GM06990 (cell line): ENCODE measurements around the gene KRT27.

Experiments used
- DNase-seq: peaks from one replicate; pipeline ENCODE4 v3.0.0-alpha.2; 2011; ENCODE audit not compliant: insufficient read length; ENCODE audit errors: extremely low read depth
- H3K27me3 ChIP-seq: replicated peaks from 2 replicates; pipeline ENCODE4 v1.6.0; 2011; ENCODE audit warnings: low read length; ENCODE audit not compliant: control insufficient read depth, insufficient read depth
- H3K36me3 ChIP-seq: 2 replicates; pipeline ENCODE4 v1.5.1; 2011; ENCODE audit warnings: low read length; ENCODE audit not compliant: control insufficient read depth, insufficient read depth
- H3K4me3 ChIP-seq: replicated peaks from 2 replicates; pipeline ENCODE4 v1.5.1; 2011; ENCODE audit warnings: low read depth, mild to moderate bottlenecking, control low read depth, low read length
- TF ChIP-seq, protein P1 (sequence below): IDR thresholded peaks from 2 replicates; pipeline ENCODE4 v1.5.1; 2011; ENCODE audit warnings: low read length, control low read depth, mild to moderate bottlenecking, inconsistent platforms; ENCODE audit not compliant: insufficient read depth, poor library complexity, severe bottlenecking

Gene KRT27

DNA sequence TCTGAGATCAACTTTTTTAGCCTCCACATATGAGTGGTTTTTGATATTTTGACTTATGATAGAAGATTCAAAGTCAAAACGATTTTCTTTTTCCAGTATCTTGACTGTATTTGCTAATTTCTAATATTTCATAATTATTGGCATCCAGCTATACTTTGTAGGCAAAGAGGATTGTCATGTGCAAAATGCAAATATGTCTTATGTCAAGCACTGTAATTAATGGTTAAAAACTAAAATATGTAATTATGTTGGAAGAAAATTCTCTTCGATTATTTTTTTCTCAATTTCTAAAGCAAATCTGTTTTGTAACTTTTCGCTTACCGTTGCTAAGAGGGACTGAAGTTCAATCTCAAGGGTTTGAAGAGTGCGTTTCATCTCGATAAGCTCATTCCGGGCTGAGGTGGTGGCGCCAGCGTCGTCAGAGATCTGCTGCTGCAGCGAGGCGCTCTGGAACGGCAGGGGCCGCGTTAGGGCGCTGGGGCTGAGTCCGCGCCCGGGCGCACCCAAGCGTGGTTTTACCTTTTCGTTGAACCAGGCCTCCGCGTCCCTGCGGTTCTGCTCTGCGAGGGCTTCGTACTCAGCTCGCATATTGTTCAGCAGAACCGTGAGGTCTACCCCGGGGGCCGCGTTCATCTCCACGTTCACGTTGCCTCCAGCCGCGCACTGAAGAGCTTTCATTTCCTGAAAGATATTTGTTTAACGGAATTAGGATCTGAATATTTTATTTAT lies 3.0 kb downstream of the KRT27 start:
- DNase-seq: no peak
- H3K36me3 ChIP-seq: no peaks in the 10 kb centered on the region
- H3K4me3 ChIP-seq: no peak overlapping the region
- no peaks in the 10 kb centered on the region for H3K27me3 ChIP-seq
- TF ChIP-seq, protein P1, sequence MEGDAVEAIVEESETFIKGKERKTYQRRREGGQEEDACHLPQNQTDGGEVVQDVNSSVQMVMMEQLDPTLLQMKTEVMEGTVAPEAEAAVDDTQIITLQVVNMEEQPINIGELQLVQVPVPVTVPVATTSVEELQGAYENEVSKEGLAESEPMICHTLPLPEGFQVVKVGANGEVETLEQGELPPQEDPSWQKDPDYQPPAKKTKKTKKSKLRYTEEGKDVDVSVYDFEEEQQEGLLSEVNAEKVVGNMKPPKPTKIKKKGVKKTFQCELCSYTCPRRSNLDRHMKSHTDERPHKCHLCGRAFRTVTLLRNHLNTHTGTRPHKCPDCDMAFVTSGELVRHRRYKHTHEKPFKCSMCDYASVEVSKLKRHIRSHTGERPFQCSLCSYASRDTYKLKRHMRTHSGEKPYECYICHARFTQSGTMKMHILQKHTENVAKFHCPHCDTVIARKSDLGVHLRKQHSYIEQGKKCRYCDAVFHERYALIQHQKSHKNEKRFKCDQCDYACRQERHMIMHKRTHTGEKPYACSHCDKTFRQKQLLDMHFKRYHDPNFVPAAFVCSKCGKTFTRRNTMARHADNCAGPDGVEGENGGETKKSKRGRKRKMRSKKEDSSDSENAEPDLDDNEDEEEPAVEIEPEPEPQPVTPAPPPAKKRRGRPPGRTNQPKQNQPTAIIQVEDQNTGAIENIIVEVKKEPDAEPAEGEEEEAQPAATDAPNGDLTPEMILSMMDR: no peak

- no peak for DNase-seq
- Histone ChIP-seq H3K27me3 (no peaks in the 10 kb centered on the region), H3K36me3 (no peaks in the 10 kb centered on the region), H3K4me3 (no peak overlapping the region)
- TF ChIP-seq, protein P1: no peak
These were observed 3.9 kb downstream of the KRT27 start for GRCh38 chr17:40778461-40778860.

DNA sequence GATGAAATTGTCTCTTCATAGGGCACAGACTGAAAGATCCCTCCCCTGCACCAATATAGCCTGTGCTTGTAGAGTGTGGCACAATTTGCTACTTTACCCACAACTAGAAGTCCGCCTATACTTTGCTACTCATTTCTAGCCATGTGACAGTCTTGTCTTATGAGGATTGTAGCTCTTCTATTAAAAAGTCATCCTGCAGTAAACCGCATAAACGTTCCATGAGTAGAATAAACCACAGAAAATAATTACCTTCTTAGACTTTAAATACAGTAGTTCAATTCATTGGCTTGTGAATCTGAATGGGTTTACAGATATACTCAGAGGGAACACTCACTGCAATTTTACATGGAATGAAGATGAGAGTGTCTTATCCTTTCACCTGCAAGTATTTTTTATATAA lies 4.4 kb downstream of the KRT27 start:
- Histone ChIP-seq H3K36me3 (no peaks in the 10 kb centered on the region), H3K27me3 (no peaks in the 10 kb centered on the region), H3K4me3 (no peak overlapping the region)
- DNase-seq: no peak
- TF ChIP-seq, protein P1: no peak

GRCh38 chr17:40777459-40777858 lies 4.9 kb downstream of the KRT27 start:
- Histone ChIP-seq H3K4me3 (no peak overlapping the region), H3K27me3 (no peaks in the 10 kb centered on the region), H3K36me3 (no peaks in the 10 kb centered on the region)
- TF ChIP-seq, protein P1: no peak
- DNase-seq: no peak

DNA sequence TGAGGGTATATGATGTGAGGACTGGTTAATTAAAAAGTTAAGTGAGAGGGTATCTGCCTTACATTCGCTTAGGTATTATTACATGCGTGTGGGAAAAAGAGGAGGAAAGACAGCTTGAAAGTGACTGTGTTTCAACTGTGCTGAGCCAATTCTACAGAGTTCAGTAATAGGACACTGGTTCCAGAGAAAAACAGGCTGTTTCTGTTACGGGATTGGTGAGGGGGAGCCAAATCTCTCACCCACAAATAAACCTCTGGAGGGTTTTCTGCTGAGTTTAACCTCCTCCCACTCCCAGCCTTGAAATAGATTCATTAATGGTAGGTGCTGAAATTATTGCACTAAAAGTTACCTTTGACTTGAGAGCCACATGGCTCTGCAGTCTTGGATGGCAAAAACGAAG lies 6.4 kb downstream of the KRT27 start:
- H3K4me3 ChIP-seq: no peak overlapping the region
- TF ChIP-seq, protein P1: no peak
- H3K27me3 ChIP-seq: no peaks in the 10 kb centered on the region
- no peak for DNase-seq
- no peaks in the 10 kb centered on the region for H3K36me3 ChIP-seq

DNA sequence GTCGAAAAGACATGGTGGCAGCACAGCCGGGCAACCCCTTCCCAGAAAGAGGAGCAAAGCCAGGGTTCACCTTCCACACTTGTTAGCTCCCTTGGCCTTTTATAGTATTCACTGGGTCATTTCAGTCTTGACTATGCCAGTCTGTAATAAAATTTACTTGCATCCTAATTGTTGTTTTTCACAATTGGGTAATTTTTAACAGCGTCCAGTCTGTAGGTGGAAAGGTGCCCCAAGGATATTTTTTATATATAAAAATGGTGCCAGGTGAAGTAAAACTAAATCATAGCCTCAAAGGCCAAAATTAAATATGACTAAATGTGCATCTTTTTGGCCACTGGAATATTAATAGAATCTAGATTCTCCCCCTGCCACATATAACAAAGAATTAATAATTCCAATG lies 10.2 kb downstream of the KRT27 start, which contains the start of gene KRT26:
TSS of gene KRT26 (minus strand) at position 101 of the 400 bp plus-strand sequence. CDS start at position 13, 88 bp downstream.
- Histone ChIP-seq H3K36me3 (no peaks in the 10 kb centered on the region), H3K4me3 (no peak within 1 kb of the TSS), H3K27me3 (no peaks in the 10 kb centered on the region; the same call in 1 of the 2 replicates)
- TF ChIP-seq, protein P1: no peak
- DNase-seq: no peak
